ENCODE measurements around the gene FAM222B.
"Not testable (repeated sequence)": the region's sequence is repeated elsewhere in the genome, so short reads cannot be mapped to it uniquely, and the experiment has no call there.

FAM222B gene

DNA sequence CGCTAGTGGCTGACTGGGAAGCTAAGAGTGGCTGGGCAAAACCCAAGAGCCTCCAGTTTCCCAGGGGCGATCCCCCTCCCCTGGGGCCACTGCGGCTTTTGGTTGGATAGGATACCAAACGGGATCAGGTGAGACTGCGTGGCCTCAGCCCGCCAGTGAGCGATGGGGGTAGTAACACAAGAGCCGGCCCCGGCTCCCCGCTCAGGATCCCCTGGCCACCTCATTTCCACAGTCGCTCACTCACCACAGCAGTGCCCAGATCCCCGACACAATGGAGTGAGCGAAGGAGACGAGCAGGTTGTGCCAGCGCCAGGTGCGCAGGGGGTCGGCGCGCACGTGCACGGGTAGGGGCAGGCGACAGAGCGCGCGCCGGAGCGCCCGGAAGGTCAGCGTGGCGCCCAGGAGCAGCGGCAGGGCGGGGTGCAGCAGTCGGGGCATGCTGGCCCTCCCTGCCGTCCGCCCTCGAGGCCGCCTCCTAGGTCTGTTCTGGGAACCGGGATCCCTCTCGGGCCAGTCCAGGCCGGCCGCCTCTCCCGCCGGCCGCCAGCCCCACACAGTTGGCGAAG is 116.8 kb downstream of the FAM222B start:
- no peak for DNase-seq

GRCh38 chr17:28725166-28725659 is 117.4 kb downstream of the FAM222B start:
- DNase-seq: no peak

DNA sequence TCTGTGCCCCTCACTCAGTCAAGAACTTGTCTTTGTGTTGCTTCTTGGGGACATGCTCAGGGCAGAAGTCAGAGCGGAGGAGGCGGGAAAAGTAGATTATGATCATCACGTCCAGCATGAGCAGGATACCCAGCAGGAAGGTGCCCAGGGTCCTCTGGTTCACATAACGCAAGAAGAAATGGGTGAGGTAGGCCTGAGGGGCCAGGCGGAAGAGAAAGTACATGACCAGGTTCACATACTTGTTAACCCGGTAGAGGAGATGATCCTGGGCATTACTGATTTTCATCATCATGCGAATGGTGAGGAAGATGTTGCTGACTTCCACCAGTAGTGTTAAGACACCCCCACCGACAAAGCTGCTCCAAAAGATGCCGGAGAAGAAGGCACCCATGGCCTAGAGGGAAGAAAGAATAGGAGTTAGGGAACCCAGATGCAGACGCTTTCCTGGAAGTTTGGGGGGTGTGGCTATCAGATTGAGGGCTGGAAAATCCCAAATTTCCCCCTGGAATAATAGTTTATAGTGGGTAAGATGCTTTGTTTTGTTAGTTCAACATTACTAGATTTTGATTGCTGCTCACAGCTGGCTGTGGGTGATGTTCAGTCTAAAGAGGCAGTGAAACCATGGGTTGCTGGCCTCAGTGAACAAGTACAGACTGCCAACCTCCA is 118.0 kb downstream of the FAM222B start:
- DNase-seq: no peak

DNA sequence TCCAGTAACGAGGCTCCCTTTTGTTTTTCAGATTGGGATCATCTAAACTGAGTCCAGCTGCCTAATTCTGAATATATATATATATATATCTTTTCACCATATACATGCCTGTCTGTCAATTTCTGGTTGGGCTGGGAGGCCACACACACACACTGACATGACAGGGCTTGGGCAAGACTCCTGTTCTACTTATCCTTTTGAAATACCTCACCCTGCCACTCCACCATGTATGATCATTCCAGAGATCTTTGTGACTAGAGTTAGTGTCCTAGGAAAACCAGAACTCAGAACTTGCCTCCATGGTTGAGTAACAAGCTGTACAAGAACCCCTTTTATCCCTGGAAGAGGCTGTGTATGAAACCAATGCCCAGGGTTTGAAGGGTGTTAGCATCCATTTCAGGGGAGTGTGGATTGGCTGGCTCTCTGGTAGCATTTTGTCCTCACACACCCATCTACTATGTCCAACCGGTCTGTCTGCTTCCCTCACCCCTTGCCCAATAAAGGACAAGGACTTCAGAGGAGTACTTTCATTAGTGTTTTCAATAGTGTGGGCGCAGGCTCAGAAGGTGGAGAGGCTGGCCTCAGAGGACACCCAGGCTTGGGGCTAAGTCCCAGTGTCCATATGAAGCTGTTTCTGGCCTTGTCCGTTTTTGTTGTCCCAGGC is 118.6 kb downstream of the FAM222B start:
- not testable (repeated sequence) for DNase-seq

GRCh38 chr17:28723159-28723835 is 119.3 kb downstream of the FAM222B start:
- no peak for DNase-seq

DNA sequence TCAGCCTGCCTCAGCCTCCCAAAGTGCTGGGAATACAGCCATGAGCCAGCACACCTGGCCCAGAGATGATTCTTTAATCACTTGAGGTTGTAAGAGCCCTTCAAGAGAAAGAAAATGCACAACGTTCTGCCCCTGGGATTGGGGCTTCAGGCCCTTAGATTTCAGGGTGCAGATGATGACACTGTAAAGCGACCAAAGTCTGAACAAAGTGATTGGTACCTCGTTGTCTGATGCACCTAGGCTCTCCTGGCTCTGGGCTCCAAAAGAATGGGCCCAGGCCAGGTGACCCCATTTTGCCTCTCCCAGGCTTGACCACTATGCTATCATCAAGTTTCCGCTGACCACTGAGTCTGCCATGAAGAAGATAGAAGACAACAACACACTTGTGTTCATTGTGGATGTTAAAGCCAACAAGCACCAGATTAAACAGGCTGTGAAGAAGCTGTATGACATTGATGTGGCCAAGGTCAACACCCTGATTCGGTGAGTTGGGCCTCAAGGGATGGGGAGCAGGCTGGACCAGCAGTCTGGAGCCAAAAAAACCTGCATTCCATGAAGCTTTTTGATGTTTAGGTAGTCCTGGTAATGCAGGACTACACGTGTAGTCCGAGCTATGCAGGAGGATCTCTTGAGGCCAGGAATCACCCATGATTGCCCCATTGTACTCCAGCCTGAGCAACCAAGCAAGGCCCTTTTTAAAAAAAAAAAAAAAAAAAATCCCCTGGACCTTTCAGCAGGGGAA is 120.0 kb downstream of the FAM222B start:
- DNase-seq: no peak

- not testable (repeated sequence) for DNase-seq
Measured at GRCh38 chr17:28720997-28721329, 121.6 kb downstream of the FAM222B start.

DNA sequence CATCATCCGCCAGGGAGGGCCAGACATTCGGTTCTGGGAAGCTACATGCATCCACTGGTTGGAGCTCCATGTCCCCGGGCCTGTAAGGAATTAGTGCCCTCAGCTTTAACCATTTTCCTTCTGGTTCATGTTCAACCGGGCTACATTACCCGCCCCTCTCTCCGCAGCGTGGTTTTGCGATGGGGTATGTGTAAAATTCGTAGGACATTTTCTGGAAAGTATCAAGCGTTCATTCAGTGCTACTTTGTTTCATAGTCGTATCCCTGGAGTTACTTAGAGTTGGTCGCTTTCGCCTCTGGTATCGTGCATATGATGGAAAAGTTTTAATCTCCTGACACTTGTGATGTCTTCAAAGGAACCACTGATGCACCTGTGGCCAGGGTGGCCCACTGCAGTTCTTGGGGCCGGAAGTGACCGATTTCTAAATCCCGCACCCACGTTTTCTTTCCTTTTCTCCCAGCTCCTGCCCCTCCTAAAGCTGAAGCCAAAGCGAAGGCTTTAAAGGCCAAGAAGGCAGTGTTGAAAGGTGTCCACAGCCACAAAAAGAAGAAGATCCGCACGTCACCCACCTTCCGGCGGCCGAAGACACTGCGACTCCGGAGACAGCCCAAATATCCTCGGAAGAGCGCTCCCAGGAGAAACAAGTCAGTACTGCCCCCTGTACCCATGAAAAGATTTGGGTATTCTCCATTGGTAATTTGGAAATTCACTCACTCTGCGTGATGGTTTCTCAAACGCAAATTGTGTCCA is 122.2 kb downstream of the FAM222B start:
- DNase-seq: no peak

DNA sequence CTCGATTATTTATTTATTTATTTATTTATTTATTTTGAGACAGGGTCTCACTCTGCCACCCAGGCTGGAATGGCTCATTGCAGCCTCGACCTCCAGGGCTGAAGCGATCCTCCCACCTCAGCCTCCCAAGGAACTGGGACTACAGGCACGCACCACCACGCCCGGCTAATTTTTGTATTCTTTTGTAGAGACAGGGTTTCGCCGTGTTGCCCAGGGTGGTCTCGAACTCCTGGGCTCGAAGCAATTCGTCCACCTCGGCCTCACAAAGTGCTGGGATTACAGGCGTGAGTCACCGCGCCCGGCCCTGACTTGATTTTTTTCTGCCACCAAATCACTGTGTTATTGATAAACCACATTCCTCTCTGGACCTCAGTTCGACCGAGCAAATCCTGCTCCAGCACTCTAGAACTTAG is 123.6 kb downstream of the FAM222B start:
- no peak for DNase-seq

DNA sequence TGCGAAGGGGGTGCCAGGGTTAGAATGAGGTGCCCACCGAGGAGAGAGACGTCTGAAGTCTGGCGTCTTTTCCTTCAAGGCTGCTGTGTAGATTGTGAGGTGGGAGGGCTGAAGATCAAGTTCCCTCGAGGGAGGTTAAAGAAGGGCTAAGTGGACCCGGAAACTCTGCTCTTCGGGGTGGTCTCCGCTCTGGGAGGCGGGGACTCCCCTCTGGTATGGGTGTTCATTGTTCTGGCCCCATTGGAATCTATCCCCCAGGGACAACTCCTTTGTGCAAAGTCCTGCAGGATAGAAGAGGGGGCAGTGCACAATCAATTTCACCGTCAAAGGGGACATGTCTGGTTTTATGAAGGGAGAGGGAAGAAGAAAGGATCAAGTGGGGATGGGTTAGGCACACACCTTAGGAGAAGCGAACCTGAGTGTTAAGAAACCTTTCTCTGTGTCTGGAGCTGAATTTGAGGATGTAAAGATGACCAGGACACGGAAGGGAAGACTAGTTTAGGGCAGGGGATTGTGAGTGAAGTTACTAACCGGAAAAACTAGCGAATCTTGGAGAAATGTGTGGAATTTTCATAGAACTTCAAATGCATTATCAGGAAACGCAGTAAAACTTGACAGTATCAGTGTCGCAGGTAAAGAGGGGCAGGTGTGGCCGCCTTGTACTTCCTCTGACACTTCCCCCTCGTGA is 124.1 kb downstream of the FAM222B start:
- no peak for DNase-seq

GRCh38 chr17:28717578-28718332 is 124.8 kb downstream of the FAM222B start, which contains the start of gene RAB34:
TSS of gene RAB34 (minus strand) at chr17:28717868. CDS start at chr17:28717266, 602 bp downstream.
- no peak for DNase-seq

DNA sequence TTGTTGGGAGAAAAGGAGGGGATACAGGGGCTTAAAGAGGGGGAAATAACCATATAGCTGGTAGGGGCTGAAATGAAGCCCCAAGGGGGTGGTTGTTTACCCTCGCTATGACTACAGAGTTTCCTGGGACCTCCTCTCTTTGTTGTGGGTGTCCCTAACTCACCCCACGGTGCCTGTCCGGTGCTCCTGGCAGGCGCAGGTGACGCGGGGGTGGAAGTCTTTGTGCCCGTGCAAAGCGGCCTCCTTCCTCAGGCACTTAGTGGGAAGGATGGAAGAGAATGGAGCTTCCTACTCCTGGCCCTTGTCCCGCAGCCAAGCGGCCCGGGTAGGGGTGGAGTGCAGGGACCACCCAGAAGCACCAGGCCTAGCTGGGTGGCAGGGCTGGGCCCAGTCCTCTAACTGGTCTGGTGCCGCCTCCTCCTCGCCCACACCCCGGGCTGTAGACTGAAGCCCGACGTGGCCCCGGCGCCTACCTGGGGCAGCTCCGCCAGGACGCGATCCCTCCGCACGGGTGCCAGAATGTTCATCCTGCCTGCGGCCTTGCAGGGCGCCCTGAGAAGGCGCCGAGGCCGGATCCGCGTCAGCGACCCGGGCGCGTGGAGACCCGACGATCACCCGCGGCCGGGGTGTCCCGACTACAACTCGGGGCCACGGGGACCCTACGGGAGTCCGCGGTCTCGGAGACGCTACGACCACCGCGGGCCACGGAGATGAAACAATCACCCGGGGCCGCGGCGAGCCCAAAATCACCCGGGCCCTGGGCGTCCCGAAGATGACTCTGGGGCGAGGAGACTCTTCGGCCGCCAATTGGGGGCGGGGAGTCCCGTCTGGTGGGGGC is 125.6 kb downstream of the FAM222B start:
- DNase-seq: no peak

- DNase-seq: no peak
Measured at GRCh38 chr17:28715217-28715616, 127.4 kb downstream of the FAM222B start.

DNA sequence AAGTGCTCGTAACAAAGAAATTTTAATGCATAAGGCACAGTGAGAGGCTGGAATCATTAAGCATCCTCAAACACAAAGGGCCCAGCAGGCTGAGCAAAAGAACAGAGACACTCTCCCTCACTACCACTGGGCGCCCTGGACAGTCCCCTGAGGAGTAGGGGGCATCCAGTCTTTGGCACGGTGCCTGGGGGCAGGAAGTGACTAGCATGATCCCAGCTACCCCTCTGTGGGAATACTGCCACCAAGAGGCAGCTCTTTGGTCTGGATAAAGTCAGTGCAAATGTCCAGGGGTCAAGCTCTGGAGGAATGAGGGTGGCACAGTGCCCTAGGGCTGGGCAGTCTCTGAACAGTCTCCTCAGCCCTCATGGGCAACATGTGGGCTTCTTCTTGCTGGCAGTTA is 128.3 kb downstream of the FAM222B start:
- DNase-seq: no peak

DNA sequence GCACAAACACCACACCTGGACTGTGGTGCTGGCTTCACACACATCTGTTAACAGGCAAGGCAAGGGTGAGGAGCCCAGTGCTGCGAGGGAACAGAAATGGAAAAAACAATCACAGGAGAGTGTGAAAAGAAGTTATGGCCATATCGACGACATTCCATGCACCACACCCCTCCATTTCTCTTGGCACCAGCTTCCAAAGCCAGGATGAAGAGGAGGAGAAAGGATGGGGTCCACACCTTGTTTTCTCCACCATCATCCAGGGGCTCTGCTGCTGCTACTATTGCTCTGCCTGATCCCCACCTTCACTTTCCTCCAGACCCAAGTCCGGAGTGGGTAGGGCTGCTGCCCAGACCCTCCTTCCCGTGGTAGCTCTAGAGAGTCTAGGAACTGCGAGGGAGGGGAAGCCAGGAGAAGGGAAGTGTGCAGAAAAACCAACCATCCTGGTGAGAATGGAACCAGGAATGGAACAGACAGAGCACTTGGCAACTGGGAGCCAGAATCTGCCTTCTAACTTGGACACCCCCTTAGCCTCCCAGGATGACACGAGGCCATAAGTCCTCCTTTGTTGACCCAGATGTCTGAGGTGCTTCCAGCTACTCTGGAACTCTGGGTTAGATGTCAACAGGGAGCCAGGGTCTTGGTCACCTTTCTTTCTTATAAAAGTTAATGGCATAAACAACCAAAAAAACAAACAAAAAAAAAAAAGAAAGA is 129.7 kb downstream of the FAM222B start:
- DNase-seq: no peak

- DNase-seq: no peak
Measured at GRCh38 chr17:28712032-28712704, 130.4 kb downstream of the FAM222B start.

- no peak for DNase-seq
Measured at GRCh38 chr17:28711723-28712031, 130.9 kb downstream of the FAM222B start, which contains the start of gene PROCA1. TSS of gene PROCA1 (minus strand) at chr17:28711888. CDS start at chr17:28711660, 228 bp downstream.
